Measurements from ENCODE around the gene KCTD7.
"Not testable (repeated sequence)": the region's sequence is repeated elsewhere in the genome, so short reads cannot be mapped to it uniquely, and the experiment has no call there.

The KCTD7 gene

DNA sequence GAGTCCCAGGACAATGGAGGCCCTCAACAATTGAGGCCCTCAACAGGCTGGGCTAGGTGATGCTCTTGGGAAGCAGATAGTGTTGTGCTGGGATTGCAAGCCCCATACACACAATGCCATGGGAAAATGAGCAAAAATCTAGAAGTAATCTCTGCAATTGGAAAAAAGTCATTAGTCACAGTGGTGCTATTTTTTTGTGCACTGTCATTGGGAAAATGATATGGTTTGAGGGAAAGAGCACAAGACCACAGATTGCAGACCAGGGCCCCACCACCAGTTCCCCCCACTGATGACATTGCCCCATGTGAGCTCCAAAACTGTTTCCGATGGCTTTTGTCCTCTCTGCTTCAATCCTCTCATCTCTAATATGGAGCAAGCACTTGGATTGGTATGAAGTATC is 1.9 kb downstream of the KCTD7 start:
- H3K79me2 ChIP-seq (ENCODE audit: insufficient read depth, low read length): no peaks in the 10 kb centered on the region
- peaks cover 7% of the 10 kb centered on the region; the same call in 1 of the 2 replicates for H3K36me3 ChIP-seq (ENCODE audit: insufficient read depth, low read length)
- H3K4me2 ChIP-seq (ENCODE audit: low read length): peak overlapping the region; percentile 41; the same call in 1 of the 2 replicates
- no peaks in the 10 kb centered on the region for H3K9me2 ChIP-seq (ENCODE audit: low read depth, low read length)
- peaks cover 7% of the 10 kb centered on the region; the same call in 1 of the 2 replicates for H3F3A ChIP-seq (ENCODE audit: insufficient read depth, low read length)
- H2AFZ ChIP-seq (ENCODE audit: low read length): no peak overlapping the region
- no peak overlapping the region for H3K9ac ChIP-seq (ENCODE audit: low read length)
- H3K4me1 ChIP-seq (ENCODE audit: insufficient read depth, low read length, severe bottlenecking): peaks cover 60% of the 10 kb centered on the region
- H4K20me1 ChIP-seq (ENCODE audit: insufficient read depth, low read length): no peaks in the 10 kb centered on the region
- peak overlapping the region; percentile 67 for H3K27ac ChIP-seq (ENCODE audit: low read depth, low read length, poor library complexity, severe bottlenecking)
- TF ChIP-seq EZH2 (IDR thresholded peaks at IDR 0.05; ENCODE audit: borderline replicate concordance, low read length): no peak
- TF ChIP-seq, protein P1, sequence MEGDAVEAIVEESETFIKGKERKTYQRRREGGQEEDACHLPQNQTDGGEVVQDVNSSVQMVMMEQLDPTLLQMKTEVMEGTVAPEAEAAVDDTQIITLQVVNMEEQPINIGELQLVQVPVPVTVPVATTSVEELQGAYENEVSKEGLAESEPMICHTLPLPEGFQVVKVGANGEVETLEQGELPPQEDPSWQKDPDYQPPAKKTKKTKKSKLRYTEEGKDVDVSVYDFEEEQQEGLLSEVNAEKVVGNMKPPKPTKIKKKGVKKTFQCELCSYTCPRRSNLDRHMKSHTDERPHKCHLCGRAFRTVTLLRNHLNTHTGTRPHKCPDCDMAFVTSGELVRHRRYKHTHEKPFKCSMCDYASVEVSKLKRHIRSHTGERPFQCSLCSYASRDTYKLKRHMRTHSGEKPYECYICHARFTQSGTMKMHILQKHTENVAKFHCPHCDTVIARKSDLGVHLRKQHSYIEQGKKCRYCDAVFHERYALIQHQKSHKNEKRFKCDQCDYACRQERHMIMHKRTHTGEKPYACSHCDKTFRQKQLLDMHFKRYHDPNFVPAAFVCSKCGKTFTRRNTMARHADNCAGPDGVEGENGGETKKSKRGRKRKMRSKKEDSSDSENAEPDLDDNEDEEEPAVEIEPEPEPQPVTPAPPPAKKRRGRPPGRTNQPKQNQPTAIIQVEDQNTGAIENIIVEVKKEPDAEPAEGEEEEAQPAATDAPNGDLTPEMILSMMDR (IDR thresholded peaks at IDR 0.05; ENCODE audit: low read length): no peak
- H3K9me3 ChIP-seq (ENCODE audit: low read length): no peaks in the 10 kb centered on the region
- peak overlapping the region; percentile 71 for H3K4me3 ChIP-seq (ENCODE audit: low read depth, low read length, poor library complexity, severe bottlenecking)
- H3K27me3 ChIP-seq (ENCODE audit: insufficient read depth, low read length): no peaks in the 10 kb centered on the region

DNA sequence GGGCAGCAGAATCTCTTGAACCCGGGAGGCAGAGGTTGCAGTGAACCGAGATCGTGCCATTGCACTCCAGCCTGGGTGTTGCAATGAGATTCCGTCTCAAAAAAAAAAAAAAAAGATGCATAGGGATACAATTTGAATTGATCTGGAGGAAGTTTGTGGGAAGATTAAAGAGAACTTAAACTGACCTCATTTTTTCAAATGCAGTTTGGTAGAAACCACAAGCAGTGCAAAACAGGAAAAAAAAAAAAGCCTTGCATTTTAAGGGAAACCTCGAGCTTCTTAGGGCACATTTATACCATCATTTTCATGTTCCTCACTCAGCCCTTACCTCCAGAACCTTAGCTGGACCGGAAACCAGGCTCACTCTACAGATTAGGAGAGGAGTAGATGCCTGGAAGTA is 2.8 kb downstream of the KCTD7 start:
- peak overlapping the region; percentile 11; the same call in 1 of the 2 replicates for H3K9ac ChIP-seq (ENCODE audit: low read length)
- H3K9me3 ChIP-seq (ENCODE audit: low read length): no peaks in the 10 kb centered on the region
- H4K20me1 ChIP-seq (ENCODE audit: insufficient read depth, low read length): no peaks in the 10 kb centered on the region
- H3K4me3 ChIP-seq (ENCODE audit: low read depth, low read length, poor library complexity, severe bottlenecking): peak overlapping the region; percentile 3
- peaks cover 66% of the 10 kb centered on the region for H3K4me1 ChIP-seq (ENCODE audit: insufficient read depth, low read length, severe bottlenecking)
- H3K9me2 ChIP-seq (ENCODE audit: low read depth, low read length): no peaks in the 10 kb centered on the region
- no peak for TF ChIP-seq EZH2 (IDR thresholded peaks at IDR 0.05; ENCODE audit: borderline replicate concordance, low read length)
- TF ChIP-seq, protein P1 (IDR thresholded peaks at IDR 0.05; ENCODE audit: low read length): no peak
- peaks cover 7% of the 10 kb centered on the region; the same call in 1 of the 2 replicates for H3F3A ChIP-seq (ENCODE audit: insufficient read depth, low read length)
- H3K79me2 ChIP-seq (ENCODE audit: insufficient read depth, low read length): no peaks in the 10 kb centered on the region
- no peak overlapping the region for H2AFZ ChIP-seq (ENCODE audit: low read length)
- H3K4me2 ChIP-seq (ENCODE audit: low read length): peak overlapping the region; percentile 41
- peak overlapping the region; percentile 67 for H3K27ac ChIP-seq (ENCODE audit: low read depth, low read length, poor library complexity, severe bottlenecking)
- no peaks in the 10 kb centered on the region for H3K27me3 ChIP-seq (ENCODE audit: insufficient read depth, low read length)
- H3K36me3 ChIP-seq (ENCODE audit: insufficient read depth, low read length): peaks cover 7% of the 10 kb centered on the region; the same call in 1 of the 2 replicates

DNA sequence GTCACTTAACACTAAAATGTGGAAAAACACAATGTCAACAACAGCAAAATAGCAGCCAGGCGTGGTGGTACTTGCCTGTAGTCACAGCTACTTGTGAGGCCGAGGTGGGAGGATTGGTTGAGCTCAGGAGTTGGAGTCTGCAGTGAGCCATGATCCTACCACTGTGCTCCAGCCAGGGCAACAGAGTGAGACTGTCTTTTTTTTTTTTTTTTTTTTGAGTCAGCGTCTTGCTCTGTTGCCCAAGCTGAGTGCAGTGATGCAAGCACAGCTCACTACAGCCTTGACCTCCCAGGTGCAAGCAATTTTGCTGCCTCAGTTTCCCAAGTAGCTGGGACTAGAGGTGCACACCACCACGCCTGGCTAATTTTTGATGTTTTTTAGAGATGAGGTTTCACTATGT is 6.1 kb downstream of the KCTD7 start:
- Histone ChIP-seq H3K4me2 (ENCODE audit: low read length) (peak overlapping the region; percentile 3; the same call in 1 of the 2 replicates), H3K9ac (ENCODE audit: low read length) (no peak overlapping the region; the same call in 1 of the 2 replicates)

DNA sequence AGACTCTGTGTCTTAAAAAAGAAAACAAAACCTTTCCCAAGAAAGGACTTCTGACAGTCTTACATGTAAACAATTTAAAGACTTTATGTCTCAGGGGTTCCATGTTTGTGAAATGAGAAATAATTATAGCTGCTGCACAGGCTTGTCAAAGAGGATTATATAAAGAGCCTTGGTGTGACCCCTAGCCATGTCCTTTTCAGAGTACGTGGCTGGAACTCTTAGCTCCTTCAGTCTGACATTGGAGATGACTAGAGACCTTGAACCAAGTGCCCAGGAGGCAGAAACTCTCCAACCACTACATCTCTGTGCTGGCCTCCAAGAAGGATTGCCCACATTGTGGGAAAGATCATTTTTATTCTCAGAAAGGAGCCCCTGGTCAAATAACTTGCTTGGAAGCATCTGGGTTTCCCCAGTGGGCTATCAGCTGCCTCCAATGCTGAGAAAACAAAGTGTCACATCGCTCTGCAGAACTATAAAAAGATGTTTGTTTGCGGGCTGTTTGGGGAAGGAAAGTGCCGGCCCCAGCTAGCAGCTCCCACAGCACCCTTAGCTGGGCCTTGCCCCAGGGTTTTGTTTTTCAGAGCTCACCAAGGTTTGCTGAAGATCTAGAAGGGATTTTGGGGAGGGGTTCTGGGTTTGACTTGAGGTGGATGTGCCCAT is 6.8 kb downstream of the KCTD7 start:
- Histone ChIP-seq H3K4me1 (ENCODE audit: insufficient read depth, low read length, severe bottlenecking) (peaks cover 43% of the 10 kb centered on the region), H3K4me2 (ENCODE audit: low read length) (peak overlapping the region; percentile 3; the same call in 1 of the 2 replicates), H3K36me3 (ENCODE audit: insufficient read depth, low read length) (peaks cover 37% of the 10 kb centered on the region), H3K27ac (ENCODE audit: low read depth, low read length, poor library complexity, severe bottlenecking) (peak overlapping the region; percentile 80)
- H3K9me3 ChIP-seq (ENCODE audit: low read length); H3K27me3 ChIP-seq (ENCODE audit: insufficient read depth, low read length); H2AFZ ChIP-seq (ENCODE audit: low read length); H3K9me2 ChIP-seq (ENCODE audit: low read depth, low read length); H3F3A ChIP-seq (ENCODE audit: insufficient read depth, low read length); H3K9ac ChIP-seq (ENCODE audit: low read length); H3K79me2 ChIP-seq (ENCODE audit: insufficient read depth, low read length); H4K20me1 ChIP-seq (ENCODE audit: insufficient read depth, low read length); H3K4me3 ChIP-seq (ENCODE audit: low read depth, low read length, poor library complexity, severe bottlenecking): not testable (repeated sequence)

More for the DNA sequence above, 6.1 kb downstream of the KCTD7 start:
- TF ChIP-seq EZH2 (IDR thresholded peaks at IDR 0.05; ENCODE audit: borderline replicate concordance, low read length): no peak
- TF ChIP-seq, protein P1 (IDR thresholded peaks at IDR 0.05; ENCODE audit: low read length): no peak
- H3K27ac ChIP-seq (ENCODE audit: low read depth, low read length, poor library complexity, severe bottlenecking): peak overlapping the region; percentile 80
- no peaks in the 10 kb centered on the region for H3K27me3 ChIP-seq (ENCODE audit: insufficient read depth, low read length)
- H3K9me3 ChIP-seq (ENCODE audit: low read length): no peaks in the 10 kb centered on the region
- H3K36me3 ChIP-seq (ENCODE audit: insufficient read depth, low read length): peaks cover 30% of the 10 kb centered on the region
- peaks cover 47% of the 10 kb centered on the region for H3K4me1 ChIP-seq (ENCODE audit: insufficient read depth, low read length, severe bottlenecking)
- no peaks in the 10 kb centered on the region for H3K9me2 ChIP-seq (ENCODE audit: low read depth, low read length)
- no peaks in the 10 kb centered on the region for H3F3A ChIP-seq (ENCODE audit: insufficient read depth, low read length)
- no peak overlapping the region for H3K4me3 ChIP-seq (ENCODE audit: low read depth, low read length, poor library complexity, severe bottlenecking)
- no peaks in the 10 kb centered on the region for H4K20me1 ChIP-seq (ENCODE audit: insufficient read depth, low read length)
- no peaks in the 10 kb centered on the region for H3K79me2 ChIP-seq (ENCODE audit: insufficient read depth, low read length)
- H2AFZ ChIP-seq (ENCODE audit: low read length): no peak overlapping the region

DNA sequence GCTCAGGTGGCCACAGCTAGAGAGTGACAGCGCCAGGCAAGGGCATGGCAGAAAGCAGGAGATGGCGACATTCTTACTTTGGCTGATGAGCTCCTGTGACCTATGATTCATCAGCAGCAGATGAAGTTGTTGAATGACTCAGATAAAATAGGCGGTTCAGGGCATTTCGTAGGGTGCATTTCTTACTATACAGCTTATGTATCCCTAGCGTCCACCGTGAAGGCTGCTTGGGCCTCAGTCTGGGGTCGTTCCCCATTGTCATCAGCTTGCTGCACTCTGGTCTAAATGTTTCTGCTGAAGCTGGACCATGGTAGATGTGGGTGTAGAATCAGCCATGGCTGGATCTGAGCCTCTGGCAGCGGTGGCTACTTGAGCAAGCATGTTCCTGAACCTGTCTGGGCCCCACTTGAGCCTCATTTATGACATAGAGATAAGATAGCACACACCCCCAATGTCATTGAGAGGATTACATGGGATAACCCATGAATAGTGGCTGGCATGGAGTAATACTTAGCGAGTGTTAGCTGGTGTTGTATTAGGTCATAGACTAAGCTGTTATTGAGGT is 7.4 kb downstream of the KCTD7 start:
- H4K20me1 ChIP-seq (ENCODE audit: insufficient read depth, low read length); H3K4me2 ChIP-seq (ENCODE audit: low read length); H3K4me3 ChIP-seq (ENCODE audit: low read depth, low read length, poor library complexity, severe bottlenecking); H2AFZ ChIP-seq (ENCODE audit: low read length); H3K9ac ChIP-seq (ENCODE audit: low read length); H3K27me3 ChIP-seq (ENCODE audit: insufficient read depth, low read length); H3K9me3 ChIP-seq (ENCODE audit: low read length); H3K9me2 ChIP-seq (ENCODE audit: low read depth, low read length); H3K79me2 ChIP-seq (ENCODE audit: insufficient read depth, low read length); H3F3A ChIP-seq (ENCODE audit: insufficient read depth, low read length): not testable (repeated sequence)
- peaks cover 37% of the 10 kb centered on the region for H3K4me1 ChIP-seq (ENCODE audit: insufficient read depth, low read length, severe bottlenecking)
- H3K36me3 ChIP-seq (ENCODE audit: insufficient read depth, low read length): peaks cover 37% of the 10 kb centered on the region
- peak overlapping the region; percentile 80 for H3K27ac ChIP-seq (ENCODE audit: low read depth, low read length, poor library complexity, severe bottlenecking)
